RKO (cell line): ENCODE data around the gene DCAF8.

Experiments
- DNase-seq: peaks from one replicate; pipeline ENCODE4 v3.0.0-alpha.2; 2016; ENCODE audit warnings: low spot score

DCAF8 gene

DNA sequence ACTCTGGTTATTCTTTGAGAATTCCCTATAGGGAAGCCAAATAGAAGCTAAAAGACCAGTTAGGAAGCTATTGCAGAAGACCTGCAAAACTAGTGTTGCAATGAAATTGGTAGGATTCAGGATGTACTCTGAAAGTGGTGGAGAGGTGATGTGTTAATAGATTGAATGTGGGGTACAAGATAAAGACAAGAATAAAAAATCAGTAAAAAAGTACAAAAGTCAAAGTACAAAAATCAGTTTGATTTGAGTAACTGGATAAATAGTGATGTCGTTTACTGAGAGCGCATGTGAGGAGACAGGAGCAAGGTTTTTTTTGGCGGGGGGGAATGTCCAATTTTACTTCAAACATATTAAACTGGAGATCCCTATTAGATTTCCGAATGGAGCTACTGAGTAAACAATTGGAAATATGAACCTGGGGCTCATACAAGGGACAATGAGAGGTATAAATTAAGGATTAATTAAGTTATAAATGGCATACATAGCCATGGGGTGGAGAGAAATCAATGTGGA lies 2.5 kb upstream of the DCAF8 start:
- DNase-seq: no peak

DNA sequence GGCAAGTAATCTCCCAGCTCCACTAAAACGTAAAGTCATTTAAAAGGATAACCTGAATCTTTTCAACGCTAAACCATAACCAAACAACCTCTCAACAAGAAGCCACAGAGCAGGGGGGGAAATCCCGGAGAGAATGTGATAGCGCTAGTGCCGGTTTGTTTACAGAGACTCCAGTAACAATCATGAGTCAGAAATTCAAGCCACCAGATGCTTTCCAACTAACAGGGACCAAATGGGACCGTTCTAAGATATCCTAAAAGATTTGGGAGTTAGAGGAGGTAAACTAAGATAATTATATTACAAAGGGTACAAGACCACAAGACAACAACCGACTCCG lies 825 bp downstream of the DCAF8 start:
- DNase-seq: peak; percentile 85

DNA sequence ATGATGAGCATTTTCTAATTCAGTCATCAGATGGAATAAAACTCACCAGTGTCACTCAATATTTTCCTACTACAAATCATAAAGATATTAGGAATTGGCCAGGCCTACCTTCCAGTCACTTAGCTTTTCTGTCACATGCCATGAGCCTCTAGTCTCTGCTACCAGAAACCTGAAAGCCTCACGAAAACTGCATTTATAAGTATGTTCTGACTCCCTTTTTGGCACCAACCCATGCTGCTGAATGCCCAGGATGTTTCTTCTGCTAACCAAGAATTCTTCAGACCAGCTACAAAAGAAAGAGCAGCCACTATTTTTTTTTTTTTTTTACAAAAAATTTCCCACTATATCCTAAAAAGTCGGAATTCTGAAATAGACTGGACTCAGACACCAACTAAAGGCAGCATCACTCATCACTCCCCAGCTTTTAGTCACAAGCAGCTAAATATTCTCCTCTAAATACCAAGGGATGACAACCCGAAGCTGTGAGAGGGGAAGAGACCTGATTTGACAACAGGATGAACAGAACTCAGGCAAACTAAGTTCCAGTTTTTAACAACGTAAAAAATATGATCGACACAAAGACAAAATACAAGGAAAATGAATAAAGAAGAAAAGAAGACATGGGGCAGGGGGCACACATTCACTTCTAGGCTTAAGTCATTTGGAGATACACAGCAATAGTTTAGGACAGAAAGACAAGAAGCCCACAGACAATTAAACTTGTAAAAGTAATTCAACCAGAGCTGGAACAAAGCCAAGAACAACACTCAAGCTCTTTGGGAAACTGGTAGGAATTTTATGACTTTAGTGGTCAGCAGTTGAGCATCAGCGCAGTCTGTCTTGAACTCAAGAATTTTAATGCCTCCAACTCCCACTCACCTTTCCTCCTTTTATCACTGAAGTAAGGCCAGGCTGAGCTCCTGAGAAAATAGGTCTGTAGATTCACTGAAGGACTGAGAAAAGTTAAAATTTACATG lies 1.7 kb downstream of the DCAF8 start:
- peak; percentile 72 for DNase-seq

DNA sequence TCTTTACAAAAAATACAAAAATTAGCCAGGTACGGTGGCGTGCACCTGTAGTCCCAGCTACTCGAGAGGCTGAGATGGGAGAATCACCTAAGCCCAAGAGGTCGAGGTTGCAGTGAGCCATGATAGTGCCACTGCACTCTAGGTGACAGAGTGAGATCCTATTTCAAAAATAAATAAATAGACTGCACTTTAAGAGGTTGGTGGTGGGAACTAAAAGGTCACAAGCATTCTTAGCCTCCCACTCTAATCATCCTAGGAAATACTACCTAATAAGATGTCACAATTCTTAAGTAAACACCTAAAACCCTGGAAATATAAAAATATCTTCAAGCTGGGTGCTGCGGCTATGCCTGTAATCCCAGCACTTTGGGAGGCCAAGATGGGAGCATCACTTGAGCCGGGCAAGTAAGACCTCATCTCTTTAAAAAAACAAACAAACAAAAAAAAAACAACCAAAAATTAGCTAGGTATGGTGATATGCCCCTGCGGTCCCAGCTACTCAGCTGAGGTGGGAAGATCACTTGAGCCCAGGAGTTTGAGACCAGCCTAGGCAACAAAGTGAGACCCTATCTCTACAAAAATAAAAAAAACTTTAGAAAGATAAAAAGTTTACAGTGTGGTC lies 4.1 kb downstream of the DCAF8 start:
- DNase-seq: no peak

DNA sequence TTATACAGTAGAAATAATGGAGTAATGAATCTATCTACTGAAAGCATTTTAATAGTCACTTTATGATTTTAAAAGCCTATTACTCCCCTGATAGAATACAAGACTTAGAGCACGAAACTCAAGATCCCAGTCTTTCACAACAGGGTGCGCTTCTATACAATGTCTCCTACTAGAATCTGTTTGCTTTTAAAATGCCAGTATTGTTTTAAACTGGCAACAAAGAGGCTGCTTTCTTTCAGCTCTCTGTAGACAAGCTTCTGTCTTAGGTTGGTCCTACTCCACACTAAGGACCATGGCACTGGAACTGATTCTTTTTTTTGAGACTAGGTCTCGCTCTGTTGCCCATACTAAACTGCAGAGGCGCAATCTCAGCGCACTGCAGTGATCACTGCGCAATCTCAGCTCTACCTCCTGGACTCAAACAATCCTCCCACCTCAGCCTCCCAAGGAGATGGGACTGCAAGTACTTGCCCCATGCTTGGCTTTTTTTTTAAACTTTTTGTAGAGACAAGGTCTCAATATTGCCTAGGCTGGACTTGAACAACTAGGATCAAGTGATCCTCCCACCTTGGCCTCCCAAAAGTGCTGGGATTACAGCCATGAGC lies 4.8 kb downstream of the DCAF8 start:
- no peak for DNase-seq

DNA sequence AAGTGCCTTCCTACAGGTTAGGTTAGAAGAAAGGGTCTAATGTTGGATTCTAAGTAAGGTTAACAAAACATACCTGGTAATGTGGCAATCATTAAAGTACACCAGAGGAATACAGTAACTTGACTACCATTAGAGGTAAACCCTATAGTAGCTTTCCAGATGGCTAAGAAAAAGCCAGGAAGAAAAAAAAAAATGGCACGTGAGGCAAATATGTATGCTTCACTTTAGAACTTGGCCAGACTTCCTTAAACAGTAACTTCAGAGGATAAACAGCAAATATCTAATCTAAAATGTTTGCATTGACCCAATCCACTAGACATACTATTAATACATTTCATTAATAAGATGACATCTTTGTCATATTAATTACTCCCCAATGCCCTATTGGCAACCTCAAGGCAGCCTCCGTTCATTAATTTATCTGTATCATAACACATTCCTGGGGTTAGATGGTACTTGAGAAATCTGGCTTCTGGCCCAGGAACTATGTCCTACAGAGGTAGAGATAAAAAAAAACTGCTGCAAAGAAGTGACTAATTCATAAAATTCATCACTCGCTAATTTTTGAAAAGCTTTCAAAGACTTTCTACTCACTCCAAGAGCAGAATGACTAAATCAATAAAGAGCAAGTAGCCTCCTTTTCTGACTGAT lies 5.8 kb downstream of the DCAF8 start:
- DNase-seq: peak; percentile 41

DNA sequence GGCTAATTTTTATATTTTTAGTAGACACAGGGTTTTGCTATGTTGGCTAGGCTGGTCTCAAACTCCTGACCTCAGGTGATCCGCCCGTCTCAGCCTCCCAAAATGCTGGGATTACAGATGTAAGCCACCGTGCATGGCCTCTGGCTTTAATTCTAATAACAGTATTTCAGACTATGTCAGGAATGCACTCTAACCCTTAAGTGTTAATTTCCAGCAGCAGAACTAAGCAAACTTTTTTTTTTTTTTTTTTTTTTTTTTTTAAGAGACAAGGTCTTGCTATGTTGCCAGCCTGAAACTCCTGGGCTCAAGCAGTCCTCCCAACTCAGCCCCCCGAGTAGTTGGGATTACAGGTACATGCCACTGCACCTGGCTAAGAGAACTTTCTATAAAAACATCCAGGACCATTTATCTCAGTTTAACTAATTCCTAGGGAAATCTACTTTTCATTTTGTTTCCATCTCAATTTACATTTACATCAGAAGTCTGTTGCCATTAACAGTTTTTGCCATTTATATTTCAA lies 6.5 kb downstream of the DCAF8 start:
- DNase-seq: no peak

DNA sequence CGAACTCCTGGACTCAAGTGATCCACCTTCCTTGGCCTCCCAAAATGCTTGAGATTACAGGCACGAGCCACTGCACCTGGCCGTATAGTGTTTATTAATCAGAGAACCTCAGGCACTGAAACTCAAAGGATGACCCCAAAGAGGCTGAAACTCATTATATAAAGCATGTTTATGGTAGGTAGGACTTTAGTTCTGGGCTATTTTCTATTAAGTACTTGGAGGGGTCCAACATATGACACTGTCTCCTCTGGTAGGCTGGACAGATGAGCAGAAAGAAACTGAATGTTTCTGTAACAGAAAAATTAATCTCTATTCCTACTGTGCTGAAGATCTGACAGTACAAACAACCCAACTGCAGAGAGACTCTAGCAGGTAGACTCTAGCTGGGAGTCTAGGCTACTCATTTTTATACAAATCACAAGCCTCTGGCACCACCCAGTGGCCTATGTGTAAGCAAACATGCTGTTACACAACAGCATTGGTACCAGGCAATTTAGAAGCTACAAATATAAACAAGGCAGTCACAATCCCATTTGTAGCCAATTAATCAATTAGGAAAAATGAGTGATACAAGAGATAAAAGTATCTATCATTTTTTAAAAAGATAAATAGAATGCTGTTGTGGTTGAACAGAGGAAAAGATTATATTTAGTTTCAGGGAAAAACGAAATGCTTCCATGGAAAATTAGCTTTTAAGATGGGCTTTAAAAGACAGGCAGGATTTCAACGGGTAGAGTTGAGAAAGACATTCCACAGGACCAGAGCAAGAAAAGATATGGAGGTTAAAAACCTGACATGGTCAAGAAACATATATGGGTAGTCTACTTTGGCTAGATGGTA lies 10.4 kb downstream of the DCAF8 start:
- DNase-seq: peak; percentile 81

DNA sequence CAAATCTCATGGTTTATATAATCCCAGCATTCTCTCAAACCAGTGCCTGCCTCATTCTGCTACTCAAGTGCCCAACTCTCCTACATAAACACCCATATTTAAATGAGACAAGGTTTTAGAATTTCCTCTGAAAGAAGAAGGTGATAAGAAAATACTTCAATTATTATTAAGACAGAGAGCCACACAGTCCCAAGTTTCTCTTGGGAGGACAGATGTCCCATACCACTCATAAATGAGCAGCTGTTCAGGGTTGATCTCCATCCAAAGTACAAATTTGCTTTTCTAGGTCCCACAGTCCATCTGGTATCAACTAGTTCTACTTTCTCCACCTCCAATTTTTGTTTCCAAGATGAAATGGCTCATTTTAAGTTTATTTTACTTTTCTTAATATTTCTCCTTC lies 11.3 kb downstream of the DCAF8 start:
- DNase-seq: no peak

DNA sequence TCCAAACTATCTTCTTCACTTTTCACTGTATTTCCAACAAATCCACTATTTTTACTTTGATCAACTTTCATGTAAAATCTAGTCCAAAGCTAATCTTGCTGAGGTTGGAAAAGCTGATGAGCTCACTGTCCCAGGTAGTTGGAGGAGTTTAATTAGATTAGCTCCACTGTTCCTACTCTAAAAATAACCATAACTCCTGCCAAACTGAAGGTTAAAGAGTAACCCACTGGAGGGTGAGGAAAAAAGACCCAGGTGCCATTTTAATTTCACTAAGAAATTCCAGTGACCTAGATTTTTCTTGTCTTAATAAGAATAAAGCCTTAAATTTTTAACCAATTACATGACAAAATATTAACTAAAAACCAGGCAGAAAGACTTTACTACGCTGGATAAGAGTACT lies 15.3 kb downstream of the DCAF8 start:
- no peak for DNase-seq

DNA sequence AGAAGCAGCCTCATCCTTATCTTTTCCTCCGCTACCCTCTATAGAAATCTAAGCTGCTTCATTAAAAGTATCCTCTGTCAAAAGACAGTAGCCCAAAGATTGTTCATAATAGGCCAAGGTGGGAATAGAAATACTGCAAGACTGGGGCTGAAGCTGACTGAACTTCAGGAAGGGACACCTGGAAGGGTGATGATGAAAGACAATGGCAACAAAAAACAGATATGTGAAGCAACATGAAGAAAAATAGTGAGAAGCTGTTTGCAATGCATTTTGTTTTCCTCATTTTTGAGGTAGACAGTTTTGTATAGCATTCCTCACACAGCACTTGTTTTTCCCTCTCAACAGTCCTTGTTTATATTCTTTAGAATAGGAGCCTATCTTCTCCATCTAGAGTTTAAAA lies 16.9 kb downstream of the DCAF8 start:
- no peak for DNase-seq

DNA sequence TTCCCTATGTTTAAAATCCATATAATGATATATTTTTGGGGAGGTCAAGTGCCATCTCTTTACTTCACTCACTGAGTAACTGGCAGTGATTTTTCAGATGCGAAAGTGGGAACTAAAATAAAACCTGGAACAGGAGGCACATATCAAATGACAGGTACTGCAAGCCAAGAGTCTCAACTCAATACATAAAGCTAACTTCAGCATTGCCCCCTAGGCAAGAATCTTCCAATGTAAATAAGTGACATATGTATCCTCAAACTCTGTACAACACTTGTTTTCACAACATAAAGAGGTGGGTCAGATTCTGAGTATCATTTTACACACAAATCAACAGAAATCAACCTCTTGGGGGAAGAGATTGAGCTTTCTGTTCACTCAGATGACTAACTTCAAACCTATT lies 18.1 kb downstream of the DCAF8 start:
- DNase-seq: no peak

DNA sequence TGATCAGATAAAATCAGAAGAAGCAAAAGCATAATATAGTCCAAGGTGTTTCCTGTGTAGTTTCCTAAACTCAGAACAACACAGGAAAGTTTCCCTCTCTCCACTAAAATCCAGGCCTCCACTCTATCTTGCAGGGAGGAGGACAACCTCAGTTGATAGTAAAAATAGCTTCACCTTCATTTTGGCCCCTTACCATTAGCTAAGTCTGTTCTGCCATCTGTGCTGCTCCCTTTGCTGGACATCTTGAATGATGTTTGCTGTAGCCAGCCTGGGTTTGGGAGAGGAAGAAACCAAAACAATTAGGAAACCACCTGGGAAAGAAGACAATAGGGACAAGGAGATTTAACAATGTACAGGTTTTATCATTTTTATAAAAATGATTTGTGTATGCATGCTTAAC lies 18.6 kb downstream of the DCAF8 start:
- DNase-seq: no peak

DNA sequence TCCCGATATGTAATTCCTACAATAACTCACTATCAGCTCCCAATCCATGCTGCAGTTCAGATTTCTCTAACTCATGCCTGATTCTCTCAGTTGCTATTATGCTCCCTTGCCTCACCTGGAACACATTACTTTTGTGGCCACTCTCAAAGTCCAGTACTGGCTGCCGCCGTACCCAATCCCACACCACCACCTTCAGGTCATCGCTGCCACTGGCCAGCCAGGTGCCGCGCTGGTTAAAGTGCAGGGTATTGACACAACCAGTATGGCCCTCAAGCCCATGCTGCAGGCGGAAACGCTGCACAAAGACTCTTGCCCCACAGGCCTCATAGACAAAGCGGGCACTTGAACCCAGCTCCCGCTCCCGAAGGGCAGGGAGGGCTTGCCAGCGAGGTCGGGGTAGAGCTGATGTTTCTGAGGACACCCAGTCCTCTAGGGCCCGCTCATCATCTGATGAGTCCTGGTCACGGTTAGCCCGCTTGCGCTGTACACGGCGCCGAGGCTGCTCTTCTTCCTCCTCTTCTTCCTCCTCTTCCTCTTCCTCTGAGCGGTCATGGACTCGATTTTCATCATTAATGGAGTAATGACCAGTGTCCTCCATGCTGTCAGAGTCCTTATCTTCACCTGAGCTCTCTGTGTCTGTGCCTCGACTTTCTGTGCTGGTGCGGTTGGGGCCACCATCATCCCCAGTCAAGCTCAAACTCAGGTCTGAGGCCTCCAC lies 22.6 kb downstream of the DCAF8 start:
- DNase-seq: no peak

DNA sequence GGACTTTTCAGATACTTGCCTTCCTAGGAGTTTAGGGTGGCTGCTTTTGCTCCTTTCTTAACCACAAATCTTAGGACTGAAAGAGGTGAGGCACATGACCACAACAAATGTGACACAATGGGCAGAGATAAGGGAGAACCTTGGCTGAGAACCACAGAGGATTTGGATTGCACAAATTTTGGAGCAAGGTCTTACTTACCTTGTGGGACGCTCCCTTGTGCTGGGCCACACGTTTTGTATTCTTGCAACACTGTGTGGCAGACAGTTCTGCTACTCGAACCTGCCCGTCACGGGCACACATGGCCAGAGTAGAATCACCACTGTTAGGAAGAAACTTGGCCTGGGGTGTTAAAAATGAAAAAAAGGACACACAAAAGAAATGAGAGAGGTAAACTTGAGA lies 23.9 kb downstream of the DCAF8 start:
- no peak for DNase-seq

DNA sequence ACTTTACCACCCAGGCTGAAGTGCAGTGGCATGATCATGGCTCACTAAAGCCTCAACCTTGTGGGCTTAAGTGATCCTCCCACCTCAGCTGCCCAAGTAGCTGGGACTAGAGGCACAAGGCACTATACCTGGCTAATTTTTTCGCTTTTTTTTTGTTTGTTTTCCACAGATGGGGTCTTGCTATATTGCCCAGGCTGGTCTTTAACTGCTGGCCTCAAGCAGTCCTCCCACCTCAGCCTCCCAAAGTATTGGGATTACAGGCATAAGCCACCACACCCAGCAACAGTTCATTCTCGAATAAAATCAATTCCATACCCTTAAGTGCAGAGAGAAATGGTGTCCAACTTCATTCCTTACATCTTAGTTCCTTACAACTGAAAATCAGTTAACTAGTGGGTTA lies 24.8 kb downstream of the DCAF8 start:
- DNase-seq: no peak

DNA sequence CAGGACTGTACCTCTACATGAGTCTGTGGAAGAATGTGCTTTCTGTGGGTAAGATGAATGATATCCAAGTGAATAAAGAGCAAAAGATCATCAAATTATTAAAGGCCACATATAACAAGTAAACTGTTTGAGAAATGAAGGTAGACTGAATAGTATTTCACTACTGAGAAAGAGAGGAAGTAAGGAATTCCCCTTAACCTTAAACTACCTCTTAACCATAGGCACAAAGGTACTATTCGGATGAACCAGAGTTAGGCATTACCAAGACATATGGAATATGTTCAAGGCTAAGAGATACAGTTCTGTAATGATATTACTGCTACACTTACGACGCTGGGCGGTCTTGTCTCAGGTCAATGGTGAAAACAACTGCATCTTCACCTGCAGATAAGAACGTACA lies 25.5 kb downstream of the DCAF8 start:
- no peak for DNase-seq

DNA sequence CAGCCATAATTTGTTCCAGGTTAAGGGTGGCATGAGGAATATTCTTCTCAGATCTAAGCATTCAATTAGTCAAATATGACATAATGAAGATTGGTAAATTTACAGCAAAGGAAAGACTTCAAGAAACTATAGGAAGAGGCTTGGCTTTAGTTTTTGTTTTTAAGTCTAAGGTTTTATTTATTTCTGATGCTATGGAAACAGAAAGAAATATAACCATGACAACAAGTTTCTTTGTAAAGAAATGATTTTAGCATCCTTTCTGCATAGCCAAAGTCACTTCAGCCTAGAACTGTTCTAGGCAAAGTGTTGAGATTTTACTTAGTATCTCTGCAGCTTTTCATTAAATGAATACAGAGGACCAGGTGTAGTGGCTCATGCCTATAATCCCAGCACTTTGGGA lies 29.4 kb downstream of the DCAF8 start:
- no peak for DNase-seq

DNA sequence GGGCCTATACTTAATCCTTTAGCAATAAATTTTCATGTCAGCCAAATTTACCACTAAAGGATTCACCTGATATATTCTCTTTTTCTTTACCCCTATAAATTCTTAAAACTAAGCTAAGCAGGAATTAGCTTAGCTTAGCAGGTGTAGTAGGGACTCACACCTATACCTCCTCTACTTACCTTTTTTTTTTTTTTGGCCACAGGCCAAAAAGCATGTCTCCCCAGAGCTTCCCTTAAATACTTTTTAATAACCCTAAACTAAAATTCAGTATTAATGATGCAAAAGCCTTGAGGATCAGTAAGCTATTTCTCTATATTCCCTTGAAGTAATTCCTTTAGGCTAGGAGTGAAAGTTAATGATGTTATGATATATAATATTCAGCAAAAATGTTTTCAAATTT lies 33.9 kb downstream of the DCAF8 start:
- no peak for DNase-seq

DNA sequence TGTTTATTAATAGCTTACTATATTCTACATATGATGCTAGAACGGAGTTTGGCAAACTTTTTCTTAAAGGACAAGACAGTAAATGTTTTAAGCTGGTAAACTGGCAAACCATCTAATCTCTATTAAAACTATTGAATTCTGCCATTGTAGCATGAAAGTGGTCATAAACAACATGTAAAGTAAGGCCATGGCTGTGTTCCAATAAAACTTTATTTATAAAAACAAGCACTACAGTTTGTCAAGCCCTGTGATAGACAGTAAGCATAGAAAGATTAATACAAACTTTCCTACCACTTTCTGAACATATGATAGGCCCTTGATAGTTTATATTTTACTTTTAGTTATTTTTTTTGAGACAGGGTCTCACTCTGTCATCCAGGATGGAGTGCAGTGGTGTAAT lies 34.8 kb downstream of the DCAF8 start:
- no peak for DNase-seq

DNA sequence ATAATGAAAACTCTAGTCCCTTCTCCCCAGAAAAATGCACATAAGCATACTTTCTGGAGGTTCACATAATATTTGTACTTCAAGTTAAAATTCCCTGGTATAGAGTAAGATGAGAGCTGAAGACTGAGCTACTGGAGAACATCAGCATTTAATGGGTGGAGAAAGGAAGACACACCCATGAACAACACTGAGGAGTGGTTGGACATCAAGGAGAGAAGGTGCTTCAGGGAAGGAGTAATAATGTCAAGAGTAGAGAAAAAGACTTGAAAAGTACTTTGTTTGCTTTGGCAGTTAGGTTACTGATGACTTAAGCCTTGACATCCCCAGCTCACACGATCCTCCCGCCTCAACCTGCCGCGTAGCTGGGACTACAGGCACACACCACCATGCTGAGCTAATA lies 35.3 kb downstream of the DCAF8 start:
- DNase-seq: no peak
